Measurements from ENCODE around the gene RHBDD3. TPM values are rescaled to one million over a fixed set of nuclear protein-coding genes. Genes with fewer than 3 reads are reported as not detected.

RHBDD3 gene
- total and polyA plus RNA-seq, 2 of the 8 experiments (the other 6 are each of a cell fraction or from before 2014, with no cell fraction given) = 72.1 to 117 TPM

- no peak overlapping the region for H4K5ac ChIP-seq (ENCODE audit: insufficient read length, low read depth, low read length)
- peak overlapping the region; percentile 3 for H3K56ac ChIP-seq (replicated peaks; ENCODE audit: insufficient read length, low read depth, low read length)
- H3K4me3 ChIP-seq (ENCODE audit: extremely low read depth in 1 of 4, insufficient read depth in 2 of 4, low read depth in 3 of 4, low read length in 4 of 4) = peak overlapping the region; percentile 80 to 96 (median 95)
- H3K18ac ChIP-seq (ENCODE audit: extremely low read depth, low read length) = 0 out of 2 replicates have a peak overlapping the region, but pooled peaks have one; percentile 56
- no peak for FAIRE-seq
- H2BK5ac ChIP-seq (ENCODE audit: low read depth, low read length) = peak overlapping the region; percentile 100; the same call in 1 of the 2 replicates
- H3K27me3 ChIP-seq (replicated peaks in 1 of 4; ENCODE audit: control insufficient read depth in 3 of 4, extremely low read depth in 1 of 4, insufficient read depth in 3 of 4, low read length in 3 of 4) = no peaks in the 10 kb centered on the region
- 51% methylated on average over 13 of the region's 13 CpGs; no CpG with 5 or more reads in 1 of the 2 experiments for WGBS, 2 experiments (ENCODE audit: extremely low coverage in 1 of 2, insufficient coverage in 1 of 2, insufficient read length in 1 of 2, insufficient replicate concordance in 2 of 2, low coverage in 1 of 2, low lambda C conversion rate in 2 of 2, missing lambda C conversion rate in 1 of 2)
- ChIA-PET CTCF (ENCODE audit: partially characterized antibody) (interaction anchor here (1.0 kb wide), 1 partner anchor 17 kb away, joined by 3 read pairs; no protein-coding TSS in a partner anchor), POLR2A (ENCODE audit: partially characterized antibody) (interaction anchor here (0.9 to 21.4 kb wide), 7 partner anchors 12 to 187 kb away, joined by 3 to 436 read pairs (median 6); partner anchors contain the start of gene GAS2L1)
- no peak overlapping the region for H4K8ac ChIP-seq (ENCODE audit: extremely low read depth, insufficient read depth, low read length)
- H3K9me3 ChIP-seq (ENCODE audit: insufficient read depth in 2 of 2, low read depth in 1 of 2, low read length in 1 of 2) = no peaks in the 10 kb centered on the region
- no peak overlapping the region for H3K4ac ChIP-seq (replicated peaks; ENCODE audit: insufficient read length, low read depth, low read length)
- H3K4me1 ChIP-seq (replicated peaks in 1 of 4; ENCODE audit: control insufficient read depth in 3 of 4, insufficient read depth in 4 of 4, low read length in 3 of 4) = peaks cover 6 to 19% (median 11%) of the 10 kb centered on the region in 4 experiments; a peak in 6 of 7 replicates
- TF ChIP-seq SAP30 (IDR thresholded peaks at IDR 0.05; ENCODE audit: insufficient read depth, insufficient replicate concordance, low read length) = peak; percentile 14
- no peak for TF ChIP-seq EP300 (IDR thresholded peaks at IDR 0.05; ENCODE audit: borderline replicate concordance in 1 of 2, low read depth in 2 of 2, low read length in 2 of 2)
- peak; percentile 18 for TF ChIP-seq POLR2AphosphoS5 (IDR thresholded peaks at IDR 0.05; ENCODE audit: low read depth, low read length)
- H3K36me3 ChIP-seq (ENCODE audit: control insufficient read depth in 2 of 4, insufficient read depth in 4 of 4, low read length in 3 of 4) = peaks cover 24 to 70% (median 41%) of the 10 kb centered on the region in 4 experiments
- no peak overlapping the region for H2AFZ ChIP-seq (ENCODE audit: low read length)
- H4K20me1 ChIP-seq (replicated peaks in 1 of 2; ENCODE audit: control insufficient read depth in 1 of 2, insufficient read depth in 2 of 2, low read length in 2 of 2) = peaks cover 32 to 40% of the 10 kb centered on the region in 2 experiments
- H2AK5ac ChIP-seq (ENCODE audit: low read depth, low read length) = no peak overlapping the region
- no peak overlapping the region for H3K27ac ChIP-seq (ENCODE audit: low read depth, low read length)
- H4K91ac ChIP-seq (replicated peaks; ENCODE audit: insufficient read length, low read length) = no peak overlapping the region
- H2BK12ac ChIP-seq (ENCODE audit: low read depth, low read length) = no peak overlapping the region
- peaks cover 18% of the 10 kb centered on the region for H3K23me2 ChIP-seq (ENCODE audit: low read depth, low read length)
- peaks cover 11% of the 10 kb centered on the region for H3K79me1 ChIP-seq (ENCODE audit: low read depth, low read length)
- no peak overlapping the region for H2BK120ac ChIP-seq (replicated peaks; ENCODE audit: low read depth, low read length)
- H3K4me2 ChIP-seq (ENCODE audit: insufficient read depth in 1 of 2, low read depth in 2 of 2, low read length in 2 of 2) = peak overlapping the region; percentile 73 to 80
- H3K14ac ChIP-seq (ENCODE audit: insufficient read length) = no peak overlapping the region
- H2BK20ac ChIP-seq (ENCODE audit: low read length) = no peak overlapping the region
- H3K23ac ChIP-seq (ENCODE audit: insufficient read length) = no peak overlapping the region
- peaks cover 47 to 86% of the 10 kb centered on the region in 2 experiments for H3K79me2 ChIP-seq (ENCODE audit: control insufficient read depth in 1 of 2, insufficient read depth in 2 of 2, low read length in 2 of 2)
- H2BK15ac ChIP-seq (ENCODE audit: low read length) = no peak overlapping the region
- no peak for DNase-seq (ENCODE audit: low read depth in 1 of 2, low spot score in 2 of 2)
- H3K9ac ChIP-seq (replicated peaks in 1 of 4; ENCODE audit: extremely low read depth in 1 of 4, low read depth in 3 of 4, low read length in 3 of 4) = peak overlapping the region; percentile 49 to 100 (median 100); a peak in 6 of 7 replicates
Measured at GRCh38 chr22:29269731-29270474, 2.1 kb upstream of the RHBDD3 start.
